Kasumi-1 (cell line): ENCODE results near the gene KIAA0319L.

Experiments used
- DNase-seq, 2 experiments: peaks; one replicate each; lab custom pipeline; 2025; lab: John Stamatoyannopoulos, UW

Gene KIAA0319L

GRCh38 chr1:35536556-35537162 lies 20.5 kb downstream of the KIAA0319L start:
- DNase-seq: no peak

- no peak for DNase-seq
These were observed 22.0 kb downstream of the KIAA0319L start for GRCh38 chr1:35535243-35535642.

GRCh38 chr1:35533586-35533985 lies 23.6 kb downstream of the KIAA0319L start:
- no peak for DNase-seq

GRCh38 chr1:35532497-35533223 lies 24.5 kb downstream of the KIAA0319L start:
- DNase-seq: no peak

- DNase-seq: no peak
These were observed 25.8 kb downstream of the KIAA0319L start for GRCh38 chr1:35531368-35531767.

GRCh38 chr1:35530946-35531345 lies 26.3 kb downstream of the KIAA0319L start:
- no peak for DNase-seq

GRCh38 chr1:35530168-35530567 lies 27.0 kb downstream of the KIAA0319L start:
- DNase-seq: no peak

GRCh38 chr1:35524106-35524505 lies 33.1 kb downstream of the KIAA0319L start:
- DNase-seq: no peak

- DNase-seq: no peak
These were observed 37.8 kb downstream of the KIAA0319L start for GRCh38 chr1:35519432-35519831.

- DNase-seq: no peak
These were observed 39.0 kb downstream of the KIAA0319L start for GRCh38 chr1:35518183-35518582.

- no peak for DNase-seq
These were observed 45.9 kb downstream of the KIAA0319L start for GRCh38 chr1:35511305-35511704.

- no peak for DNase-seq
These were observed 47.6 kb downstream of the KIAA0319L start for GRCh38 chr1:35509558-35509957.

- no peak for DNase-seq
These were observed 49.3 kb downstream of the KIAA0319L start for GRCh38 chr1:35507947-35508346.

GRCh38 chr1:35506960-35507912 lies 50.0 kb downstream of the KIAA0319L start:
- DNase-seq: no peak

- DNase-seq: no peak
These were observed 51.0 kb downstream of the KIAA0319L start for GRCh38 chr1:35505911-35506798.

GRCh38 chr1:35502242-35502641 lies 55.0 kb downstream of the KIAA0319L start:
- no peak for DNase-seq

GRCh38 chr1:35500439-35500838 lies 56.8 kb downstream of the KIAA0319L start:
- no peak for DNase-seq

GRCh38 chr1:35499652-35500176 lies 57.5 kb downstream of the KIAA0319L start:
- DNase-seq: no peak

- no peak for DNase-seq
These were observed 58.0 kb downstream of the KIAA0319L start for GRCh38 chr1:35499231-35499630.

GRCh38 chr1:35497571-35497970 lies 59.6 kb downstream of the KIAA0319L start:
- DNase-seq: no peak

GRCh38 chr1:35490250-35490649 lies 67.0 kb downstream of the KIAA0319L start:
- no peak for DNase-seq
